HS-5 (cell line): ENCODE measurements around the gene SYNPO2.

ENCODE experiments used
- DNase-seq: peaks from one replicate; pipeline ENCODE4 v3.0.0-alpha.2; 2012; ENCODE audit warnings: low read depth

SYNPO2 gene

GRCh38 chr4:118883861-118884260 is 4.8 kb upstream of the SYNPO2 start:
- DNase-seq: no peak

GRCh38 chr4:118884716-118885115 is 3.9 kb upstream of the SYNPO2 start:
- no peak for DNase-seq

GRCh38 chr4:118889312-118889691 is 648 bp downstream of the SYNPO2 start:
- DNase-seq: no peak

GRCh38 chr4:118894034-118894433 is 5.4 kb downstream of the SYNPO2 start:
- DNase-seq: no peak

GRCh38 chr4:118898221-118898620 is 9.6 kb downstream of the SYNPO2 start:
- DNase-seq: no peak

GRCh38 chr4:118898684-118899138 is 10.1 kb downstream of the SYNPO2 start:
- no peak for DNase-seq

GRCh38 chr4:118904418-118904817 is 15.8 kb downstream of the SYNPO2 start:
- no peak for DNase-seq

- DNase-seq: no peak
Observed at GRCh38 chr4:118904935-118905334, 16.3 kb downstream of the SYNPO2 start.

- no peak for DNase-seq
Observed at GRCh38 chr4:118905566-118905965, 16.9 kb downstream of the SYNPO2 start.

GRCh38 chr4:118909173-118909956 is 20.7 kb downstream of the SYNPO2 start:
- no peak for DNase-seq

GRCh38 chr4:118910221-118910620 is 21.6 kb downstream of the SYNPO2 start:
- no peak for DNase-seq

- DNase-seq: peak; percentile 19
Observed at GRCh38 chr4:118911238-118911703, 22.6 kb downstream of the SYNPO2 start.

GRCh38 chr4:118915468-118915867 is 26.8 kb downstream of the SYNPO2 start:
- DNase-seq: no peak

GRCh38 chr4:118916691-118917289 is 28.1 kb downstream of the SYNPO2 start:
- DNase-seq: no peak

- no peak for DNase-seq
Observed at GRCh38 chr4:118917582-118917981, 28.9 kb downstream of the SYNPO2 start.

GRCh38 chr4:118918388-118918787 is 29.7 kb downstream of the SYNPO2 start:
- DNase-seq: peak; percentile 64

GRCh38 chr4:118920247-118920646 is 31.6 kb downstream of the SYNPO2 start:
- no peak for DNase-seq

GRCh38 chr4:118921786-118922185 is 33.1 kb downstream of the SYNPO2 start:
- DNase-seq: no peak

GRCh38 chr4:118923891-118924290 is 35.2 kb downstream of the SYNPO2 start:
- no peak for DNase-seq

GRCh38 chr4:118927974-118928373 is 39.3 kb downstream of the SYNPO2 start:
- DNase-seq: no peak

- no peak for DNase-seq
Observed at GRCh38 chr4:118930255-118930654, 41.6 kb downstream of the SYNPO2 start.

- no peak for DNase-seq
Observed at GRCh38 chr4:118931786-118932185, 43.1 kb downstream of the SYNPO2 start.

GRCh38 chr4:118935819-118936218 is 47.2 kb downstream of the SYNPO2 start:
- DNase-seq: no peak

GRCh38 chr4:118936406-118936805 is 47.8 kb downstream of the SYNPO2 start:
- DNase-seq: no peak
